T-helper 2 cell treated with Interferon-gamma antibody and Interleukin-4, amounts not matched to agents 100 ng/mL and 5 ng/mL, for 36 hours (primary cell): ENCODE data around the gene UPF1. TPM values are rescaled to one million over a fixed set of nuclear protein-coding genes. Genes with fewer than 3 reads are reported as not detected.

ENCODE experiments used
- intact Hi-C: fragments of 100-400 bp; cut with micrococcal nuclease; formaldehyde crosslinking; loops from one replicate; pipeline ENCODE4 v1.15.1; 2023
- total RNA-seq: library from RNA; stranded (reverse); gene quantifications from 2 replicates; pipeline ENCODE4 v1.2.3, GENCODE V29; 2022

UPF1 gene
- total RNA-seq: 100 and 102 TPM in 2 replicates

- intact Hi-C loops: loop anchor here (1.0 kb wide), 2 partner anchors 88 to 309 kb away; partner anchors contain the start of genes COPE, DDX49 and ELL
Observed at GRCh38 chr19:18831524-18832305, at the start of gene UPF1. TSS of gene UPF1 (plus strand) at chr19:18831959. CDS start at chr19:18832210, 251 bp downstream.

- intact Hi-C loops: no loop called here
Observed at GRCh38 chr19:18782559-18783225, 49.1 kb upstream of the UPF1 start.

DNA sequence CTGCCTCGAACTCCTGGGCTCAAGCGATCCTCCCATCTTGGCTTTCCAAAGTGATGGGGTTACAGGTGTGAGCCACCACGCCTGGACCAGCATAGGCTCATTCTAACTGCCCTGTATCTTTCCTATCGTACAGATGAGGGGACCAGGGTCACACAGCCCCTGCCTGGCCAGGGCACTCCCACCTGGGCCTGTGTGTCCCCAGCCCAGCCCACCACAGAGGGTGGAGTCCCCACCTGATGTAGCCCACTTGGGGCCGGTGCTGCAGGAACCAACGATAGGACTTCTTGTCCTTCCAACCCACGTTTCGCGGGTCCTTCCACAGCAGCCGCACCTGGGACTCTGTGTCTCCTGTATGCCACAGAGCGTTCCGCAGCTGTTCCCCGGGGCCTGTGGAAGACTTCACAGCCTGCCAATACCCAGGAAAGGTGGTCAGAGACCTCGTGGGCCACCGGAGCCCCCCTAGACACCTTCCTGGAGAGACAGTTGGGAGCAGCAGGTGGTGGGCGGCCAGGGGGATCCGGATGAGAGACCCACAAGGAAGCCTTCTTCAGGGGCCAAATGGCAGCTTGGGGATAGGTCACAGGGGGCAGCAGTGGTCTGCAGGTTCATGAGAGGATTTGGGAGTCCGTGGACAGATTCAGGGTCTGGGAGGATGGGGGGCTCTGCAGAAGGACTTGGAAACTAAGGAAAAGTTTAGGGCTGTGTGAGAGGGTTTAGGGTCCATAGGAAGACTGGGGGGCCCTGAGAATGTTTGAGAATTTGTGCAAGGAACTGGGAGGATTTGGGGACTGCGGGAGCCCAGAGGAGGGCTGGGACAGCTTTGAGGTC is 47.6 kb upstream of the UPF1 start:
- intact Hi-C loops: no loop called here

DNA sequence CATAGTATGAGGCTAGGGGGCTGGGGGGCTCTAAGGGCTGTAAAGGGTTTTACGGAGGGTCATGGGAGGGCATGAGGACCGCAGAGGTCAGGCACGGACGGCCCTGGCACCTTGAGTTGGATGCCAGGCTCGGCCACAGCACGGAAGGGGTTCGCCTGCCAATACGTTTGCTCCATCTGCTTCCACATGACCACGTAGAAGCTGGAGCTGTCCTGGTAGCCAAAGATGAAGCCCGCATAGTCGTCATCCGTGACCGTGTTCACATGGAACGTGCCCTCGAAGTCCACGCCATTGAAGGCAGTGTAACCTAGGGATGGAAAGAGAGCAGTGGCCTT is 47.0 kb upstream of the UPF1 start:
- intact Hi-C loops: loop anchor here (5.0 kb wide), 1 partner anchor 172 kb away; the partner anchor contains the start of gene TMEM59L

DNA sequence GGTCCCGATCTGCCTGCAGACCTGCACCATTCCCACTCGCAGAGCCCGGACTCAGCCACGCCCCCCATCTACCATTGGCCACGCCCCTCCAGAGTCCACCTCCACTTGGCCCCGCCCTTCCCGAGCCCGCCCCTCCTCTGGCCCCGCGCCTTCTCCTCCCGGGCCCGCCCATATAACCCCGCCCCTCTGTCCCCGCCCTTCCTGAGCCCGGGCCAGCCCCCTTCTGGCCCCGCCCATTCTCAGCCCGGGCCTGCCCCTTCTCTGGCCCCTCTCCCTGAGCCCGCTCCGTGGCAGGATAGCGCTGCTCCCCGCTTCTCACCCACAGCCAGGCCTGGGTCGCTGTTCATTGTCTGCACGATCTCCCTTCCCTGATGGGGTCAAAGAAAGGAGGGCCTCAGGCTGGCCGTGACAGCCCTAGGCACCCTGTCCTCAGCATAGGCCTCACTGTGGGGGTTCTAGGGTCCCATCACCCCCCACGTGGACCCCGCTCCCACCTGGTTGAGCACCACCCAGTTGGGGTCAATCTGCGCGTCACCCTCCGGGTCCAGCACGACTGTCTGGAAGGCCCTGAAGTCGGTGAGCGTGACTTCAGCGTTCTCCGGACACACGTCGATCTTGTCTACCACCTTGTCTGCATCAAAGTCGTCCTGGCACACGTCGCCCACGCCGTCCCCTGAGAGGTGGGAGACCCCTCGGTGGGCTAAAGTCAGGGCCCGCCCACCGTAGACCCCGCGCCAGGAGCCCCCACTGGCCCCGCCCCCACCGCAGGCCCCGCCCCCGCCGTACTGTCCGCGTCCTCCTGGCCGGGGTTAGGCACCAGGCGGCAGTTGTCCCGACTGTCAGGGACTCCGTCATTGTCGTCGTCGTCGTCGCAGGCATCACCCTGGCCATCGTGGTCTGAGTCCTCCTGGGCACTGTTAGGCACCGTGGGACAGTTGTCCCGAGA is 46.3 kb upstream of the UPF1 start:
- intact Hi-C loops: loop anchor here (5.0 kb wide), 1 partner anchor 173 kb away; the partner anchor contains the start of gene TMEM59L

DNA sequence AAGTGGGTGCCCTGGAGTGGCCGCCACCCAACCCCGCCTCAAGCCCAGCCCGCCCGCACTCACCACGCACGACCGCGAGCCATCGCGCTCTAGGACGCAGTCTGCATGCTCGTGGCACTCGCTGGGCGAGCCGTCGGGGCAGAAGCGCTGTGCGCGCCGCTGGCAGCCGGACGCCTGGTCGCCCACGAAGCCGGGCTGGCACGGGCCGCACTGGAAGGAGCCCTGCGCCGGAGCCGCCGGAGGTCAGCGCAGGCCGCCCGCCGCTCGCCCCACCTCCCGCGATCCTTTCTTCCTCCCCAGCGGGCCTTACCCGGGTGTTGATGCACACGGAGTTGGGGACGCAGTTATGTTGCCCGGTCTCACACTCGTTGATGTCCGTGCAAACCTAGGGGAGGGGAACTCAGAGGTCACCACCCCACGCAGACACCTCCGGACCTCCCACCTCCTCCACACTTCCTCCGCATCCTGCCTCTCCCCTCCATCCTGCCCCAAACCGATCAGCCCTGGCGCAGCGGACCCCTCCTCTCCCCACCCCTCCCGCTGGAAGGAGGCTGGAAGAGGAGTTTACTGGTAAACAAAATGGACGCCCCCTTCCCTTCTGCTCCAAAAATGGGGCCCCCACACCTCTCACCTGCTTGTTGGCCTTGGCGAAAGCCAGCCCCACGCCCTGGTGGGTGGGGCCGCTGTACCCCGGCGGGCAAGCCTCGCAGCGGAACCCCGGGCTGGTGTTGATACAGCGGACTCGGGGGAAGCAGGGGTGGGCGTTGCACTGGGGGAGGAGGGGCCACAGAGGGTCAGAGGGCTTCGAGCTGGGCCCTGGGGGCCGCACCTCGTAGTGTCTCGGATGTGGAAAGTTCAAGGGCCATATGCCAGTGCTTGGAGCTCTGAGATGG is 43.0 kb upstream of the UPF1 start:
- intact Hi-C loops: loop anchor here (5.0 kb wide), 1 partner anchor 176 kb away; the partner anchor contains the start of gene TMEM59L

- intact Hi-C loops: loop anchor here (5.0 kb wide), 1 partner anchor 177 kb away; the partner anchor contains the start of gene TMEM59L
Observed at GRCh38 chr19:18789422-18789869, 42.3 kb upstream of the UPF1 start.

- intact Hi-C loops: loop anchor here (5.0 to 10.0 kb wide), 2 partner anchors 55 to 178 kb away; partner anchors contain the start of gene TMEM59L
Observed at GRCh38 chr19:18789883-18790565, 41.7 kb upstream of the UPF1 start.

- intact Hi-C loops: loop anchor here (10.0 kb wide), 1 partner anchor 54 kb away; no protein-coding TSS in a partner anchor
Observed at GRCh38 chr19:18790566-18791314, 41.0 kb upstream of the UPF1 start, which contains the start of gene COMP. TSS of gene COMP (minus strand) at chr19:18791305. CDS start at chr19:18791269, 36 bp downstream.

- intact Hi-C loops: loop anchor here (10.0 kb wide), 1 partner anchor 54 kb away; no protein-coding TSS in a partner anchor
Observed at GRCh38 chr19:18791315-18791678, 40.5 kb upstream of the UPF1 start.

- intact Hi-C loops: loop anchor here (10.0 kb wide), 1 partner anchor 52 kb away; no protein-coding TSS in a partner anchor
Observed at GRCh38 chr19:18792661-18793060, 39.1 kb upstream of the UPF1 start.

- intact Hi-C loops: loop anchor here (10.0 kb wide), 1 partner anchor 51 kb away; no protein-coding TSS in a partner anchor
Observed at GRCh38 chr19:18793144-18794028, 38.4 kb upstream of the UPF1 start.

DNA sequence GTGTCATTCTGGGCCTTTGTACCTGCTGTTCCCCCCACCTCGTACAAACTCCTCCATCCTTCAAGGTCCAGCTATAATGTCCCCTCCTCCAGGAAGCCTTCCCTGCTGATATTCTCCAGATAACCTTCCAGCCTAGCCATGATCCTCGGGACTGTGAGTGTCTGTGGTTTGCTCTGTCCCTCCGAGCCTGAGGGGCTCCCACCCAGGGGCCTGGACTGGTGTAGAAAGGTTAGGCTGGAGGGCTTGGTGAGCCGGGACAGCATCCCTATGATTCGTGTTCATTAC is 37.8 kb upstream of the UPF1 start:
- intact Hi-C loops: loop anchor here (10.0 kb wide), 1 partner anchor 51 kb away; no protein-coding TSS in a partner anchor

DNA sequence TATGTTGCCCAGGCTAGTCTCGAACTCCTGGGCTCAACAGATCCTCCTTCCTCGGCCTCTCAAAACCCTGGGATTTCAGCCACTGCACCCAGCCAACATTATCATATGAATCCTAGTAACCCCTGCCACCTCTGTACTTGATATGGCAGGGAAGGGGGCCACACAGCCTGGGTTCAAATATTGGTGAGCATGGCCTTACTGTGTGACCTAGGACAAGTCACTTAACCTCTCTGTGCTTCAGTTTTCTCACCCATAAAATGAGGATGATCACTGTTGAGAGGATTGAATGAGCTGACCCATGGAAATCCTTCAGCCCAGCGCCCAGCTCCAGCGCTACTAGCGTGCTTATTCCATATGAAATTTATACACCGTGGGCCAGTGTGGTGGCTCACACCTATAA is 37.1 kb upstream of the UPF1 start:
- intact Hi-C loops: loop anchor here (10.0 kb wide), 1 partner anchor 50 kb away; no protein-coding TSS in a partner anchor

- intact Hi-C loops: loop anchor here (10.0 kb wide), 1 partner anchor 49 kb away; no protein-coding TSS in a partner anchor
Observed at GRCh38 chr19:18795540-18795939, 36.2 kb upstream of the UPF1 start.

DNA sequence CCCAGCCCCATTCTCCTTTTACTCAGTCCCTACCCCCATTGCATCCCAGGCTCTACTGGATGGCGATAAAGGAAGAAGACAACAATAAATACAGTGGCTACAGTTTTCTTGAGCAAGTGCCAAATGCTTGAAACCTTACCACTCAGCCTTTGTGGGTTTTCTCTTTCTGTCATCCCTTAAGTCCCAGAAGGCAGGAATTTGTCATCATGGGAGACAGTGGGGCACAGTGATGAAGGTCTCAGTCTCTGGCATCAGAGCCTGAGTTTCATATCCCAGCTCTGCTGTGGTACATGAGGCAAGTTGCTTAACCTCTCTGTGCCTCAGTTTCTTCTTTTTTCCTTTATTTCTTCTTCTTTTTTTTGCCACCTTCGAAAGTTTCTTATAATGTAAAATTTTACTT is 35.5 kb upstream of the UPF1 start:
- intact Hi-C loops: loop anchor here (10.0 kb wide), 1 partner anchor 49 kb away; no protein-coding TSS in a partner anchor
